ENCODE results near the gene SBK1. TPM values are rescaled to one million over a fixed set of nuclear protein-coding genes. Genes with fewer than 3 reads are reported as not detected.

SBK1 gene
- total and polyA plus RNA-seq, 5 donors from 2014 or later = 2.0 to 20.2 (median 3.4) TPM

DNA sequence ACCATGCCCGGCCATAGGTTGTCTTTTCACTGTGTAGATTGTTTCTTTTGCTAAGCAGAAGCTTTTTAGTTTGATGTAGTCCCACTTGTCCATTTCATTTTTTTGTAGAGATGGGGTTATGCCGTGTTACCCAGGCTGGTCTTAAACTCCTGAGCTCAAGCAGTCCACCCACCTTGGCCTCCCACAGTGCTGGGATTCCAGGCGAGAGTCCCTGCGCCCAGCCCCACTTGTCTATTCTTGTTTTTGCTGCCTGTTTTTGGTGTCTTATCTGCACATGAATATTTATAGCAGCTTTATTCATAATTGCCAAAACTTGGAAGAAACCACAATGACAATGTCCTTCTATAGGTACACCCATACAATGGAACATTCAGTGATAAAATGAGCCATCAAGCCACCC, 18.8 kb upstream of the SBK1 start:
- H3K27me3 Mint-ChIP-seq = peaks cover 24% of the 10 kb centered on the region
- no peaks in the 10 kb centered on the region for H3K9me3 Mint-ChIP-seq
- peak overlapping the region in 1 of 4 donors; percentile 48 for H3K4me3 Mint-ChIP-seq
- no peaks in the 10 kb centered on the region for H3K36me3 Mint-ChIP-seq
- H3K27me3 ChIP-seq (ENCODE audit: control insufficient read depth, insufficient read depth, low read length) = no peaks in the 10 kb centered on the region
- H3K36me3 ChIP-seq (ENCODE audit: control insufficient read depth, insufficient read depth, low read length) = no peaks in the 10 kb centered on the region
- ATAC-seq (ENCODE audit: low read depth in 2 of 2) (no peak), DNase-seq (no peak)
- no peak overlapping the region for H3K4me3 ChIP-seq (ENCODE audit: low read depth, low read length)
- H3K9me3 ChIP-seq (ENCODE audit: control insufficient read depth in 2 of 2, low read length in 2 of 2) = no peaks in the 10 kb centered on the region
- peaks cover 16% of the 10 kb centered on the region for H3K4me1 ChIP-seq (ENCODE audit: control insufficient read depth, insufficient read depth, low read length, poor library complexity, severe bottlenecking)
- peak overlapping the region in 2 of 3 donors; percentile 0 to 20 for H3K27ac Mint-ChIP-seq
- H3K27ac ChIP-seq (ENCODE audit: insufficient read depth, low read length, poor library complexity, severe bottlenecking) = no peak overlapping the region
- H3K4me1 Mint-ChIP-seq = peaks cover 0 to 30% (median 10%) of the 10 kb centered on the region in 4 donors

DNA sequence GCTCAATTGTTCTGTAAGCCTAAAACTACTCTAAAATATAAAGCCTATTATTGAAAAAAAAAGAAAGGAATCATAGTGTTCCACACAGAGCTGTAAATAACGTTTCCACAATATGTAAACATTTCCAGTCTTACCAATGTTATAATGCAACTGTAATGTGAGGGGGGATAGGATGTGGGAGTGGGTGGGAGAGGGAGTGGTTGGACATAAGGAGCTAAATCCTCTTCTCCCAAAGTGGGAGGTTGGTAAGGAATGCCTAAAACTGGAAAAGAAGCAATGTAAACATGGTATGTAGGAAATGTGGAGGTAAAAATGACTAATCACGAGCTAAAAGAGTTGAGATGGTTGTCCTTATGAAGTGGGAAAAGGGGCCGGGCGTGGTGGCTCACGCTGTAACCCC, 17.6 kb upstream of the SBK1 start:
- H3K36me3 Mint-ChIP-seq = no peaks in the 10 kb centered on the region
- peak overlapping the region in 1 of 3 donors; percentile 6 for H3K27ac Mint-ChIP-seq
- H3K4me1 Mint-ChIP-seq = peaks cover 0 to 40% (median 10%) of the 10 kb centered on the region in 4 donors
- H3K9me3 Mint-ChIP-seq = no peaks in the 10 kb centered on the region
- Histone ChIP-seq H3K4me3 (ENCODE audit: low read depth, low read length) (no peak overlapping the region), H3K4me1 (ENCODE audit: control insufficient read depth, insufficient read depth, low read length, poor library complexity, severe bottlenecking) (peaks cover 25% of the 10 kb centered on the region), H3K27ac (ENCODE audit: insufficient read depth, low read length, poor library complexity, severe bottlenecking) (no peak overlapping the region), H3K27me3 (ENCODE audit: control insufficient read depth, insufficient read depth, low read length) (no peaks in the 10 kb centered on the region), H3K36me3 (ENCODE audit: control insufficient read depth, insufficient read depth, low read length) (no peaks in the 10 kb centered on the region), H3K9me3 (ENCODE audit: control insufficient read depth in 2 of 2, low read length in 2 of 2) (no peaks in the 10 kb centered on the region)
- H3K27me3 Mint-ChIP-seq = peaks cover 24% of the 10 kb centered on the region
- no peak for DNase-seq
- no peak for ATAC-seq (ENCODE audit: low read depth in 2 of 2)
- H3K4me3 Mint-ChIP-seq = no peak overlapping the region

DNA sequence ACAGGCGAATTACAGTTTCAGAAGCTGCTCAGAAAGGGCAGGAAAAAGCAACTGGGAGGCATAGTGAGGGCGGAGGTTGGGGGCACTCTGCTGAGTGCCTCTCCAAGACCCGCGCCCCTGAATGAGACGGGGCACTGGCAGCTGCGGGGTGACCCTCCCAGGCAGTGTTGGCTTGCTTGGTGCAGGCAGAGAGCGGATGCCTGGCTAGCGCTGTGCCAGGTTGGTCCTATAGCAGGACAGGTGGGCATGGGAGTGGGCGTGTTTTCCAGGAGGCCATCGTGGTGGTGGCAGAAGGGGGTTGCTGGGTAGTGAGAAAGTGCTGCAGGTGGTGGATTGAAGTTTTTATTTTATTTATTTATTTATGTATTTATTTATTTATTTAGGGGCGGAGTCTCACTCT, 16.0 kb upstream of the SBK1 start:
- DNase-seq (no peak), ATAC-seq (ENCODE audit: low read depth in 2 of 2) (no peak)
- peaks cover 0 to 40% (median 10%) of the 10 kb centered on the region in 4 donors for H3K4me1 Mint-ChIP-seq

DNA sequence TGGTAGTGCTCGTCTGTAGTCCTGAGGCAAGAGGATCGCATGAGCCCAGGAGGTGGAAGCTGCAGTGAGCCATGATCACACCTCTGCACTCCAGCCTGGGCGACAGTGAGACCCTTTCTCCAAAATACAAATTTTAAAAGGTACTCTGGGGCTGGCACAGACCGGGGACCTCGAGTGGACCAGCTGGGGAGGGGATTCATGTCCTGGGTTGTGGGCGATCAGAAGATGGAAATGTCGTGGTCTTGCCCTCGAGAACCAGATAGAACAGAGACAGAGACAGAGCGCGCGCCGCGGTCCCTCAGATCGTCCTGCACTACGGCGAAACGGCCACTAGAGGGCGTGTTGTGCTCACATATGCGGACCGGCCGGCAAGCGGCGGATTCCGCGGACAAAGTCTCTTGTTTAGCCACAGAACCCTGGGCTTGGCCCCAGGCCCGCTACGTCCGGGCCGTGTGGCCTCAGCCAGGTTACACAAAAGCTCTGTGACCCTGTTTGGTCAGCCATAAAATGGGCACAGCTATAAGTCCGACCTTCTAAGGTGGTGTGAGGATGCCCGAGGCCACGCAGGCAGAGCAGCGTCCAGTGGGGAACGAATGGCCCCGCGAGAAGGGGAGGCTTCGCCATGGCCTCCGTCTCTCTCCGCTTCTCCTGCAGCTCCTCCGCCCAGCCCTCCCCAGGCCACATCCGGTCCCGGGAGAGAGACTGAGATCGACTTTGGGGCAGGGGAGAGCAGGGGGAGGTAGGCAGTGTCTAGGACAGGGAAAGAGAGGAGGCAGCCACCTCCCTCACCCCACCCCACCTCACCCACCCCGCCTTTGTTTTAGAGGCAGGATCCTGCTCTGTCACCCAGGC, 14.6 kb upstream of the SBK1 start:
- Mint-ChIP-seq H3K27me3 (peaks cover 18% of the 10 kb centered on the region), H3K4me3 (peak overlapping the region; percentile 77 to 94 (median 84)), H3K36me3 (no peaks in the 10 kb centered on the region), H3K27ac (peak overlapping the region; percentile 87 to 93 (median 91)), H3K4me1 (peaks cover 0 to 40% (median 10%) of the 10 kb centered on the region in 4 donors), H3K9me3 (no peaks in the 10 kb centered on the region)
- DNase-seq = peak; percentile 73 to 83 (median 82)
- H3K4me1 ChIP-seq (ENCODE audit: control insufficient read depth, insufficient read depth, low read length, poor library complexity, severe bottlenecking) = peaks cover 25% of the 10 kb centered on the region
- H3K9me3 ChIP-seq (ENCODE audit: control insufficient read depth in 2 of 2, low read length in 2 of 2) = no peaks in the 10 kb centered on the region
- H3K36me3 ChIP-seq (ENCODE audit: control insufficient read depth, insufficient read depth, low read length) = no peaks in the 10 kb centered on the region
- H3K4me3 ChIP-seq (ENCODE audit: low read depth, low read length) = peak overlapping the region; percentile 71
- peak; percentile 83 to 90 for ATAC-seq (ENCODE audit: low read depth in 2 of 2)
- H3K27me3 ChIP-seq (ENCODE audit: control insufficient read depth, insufficient read depth, low read length) = no peaks in the 10 kb centered on the region
- H3K27ac ChIP-seq (ENCODE audit: insufficient read depth, low read length, poor library complexity, severe bottlenecking) = peak overlapping the region; percentile 37

More for the DNA sequence above, 16.0 kb upstream of the SBK1 start:
- Mint-ChIP-seq H3K27ac (peak overlapping the region in 2 of 3 donors; percentile 75 to 92), H3K36me3 (no peaks in the 10 kb centered on the region), H3K27me3 (peaks cover 23% of the 10 kb centered on the region), H3K9me3 (no peaks in the 10 kb centered on the region), H3K4me3 (peak overlapping the region in 2 of 4 donors; percentile 57 to 58)
- H3K36me3 ChIP-seq (ENCODE audit: control insufficient read depth, insufficient read depth, low read length) = no peaks in the 10 kb centered on the region
- H3K27me3 ChIP-seq (ENCODE audit: control insufficient read depth, insufficient read depth, low read length) = no peaks in the 10 kb centered on the region
- peaks cover 25% of the 10 kb centered on the region for H3K4me1 ChIP-seq (ENCODE audit: control insufficient read depth, insufficient read depth, low read length, poor library complexity, severe bottlenecking)
- H3K4me3 ChIP-seq (ENCODE audit: low read depth, low read length) = no peak overlapping the region
- H3K9me3 ChIP-seq (ENCODE audit: control insufficient read depth in 2 of 2, low read length in 2 of 2) = no peaks in the 10 kb centered on the region
- H3K27ac ChIP-seq (ENCODE audit: insufficient read depth, low read length, poor library complexity, severe bottlenecking) = no peak overlapping the region

DNA sequence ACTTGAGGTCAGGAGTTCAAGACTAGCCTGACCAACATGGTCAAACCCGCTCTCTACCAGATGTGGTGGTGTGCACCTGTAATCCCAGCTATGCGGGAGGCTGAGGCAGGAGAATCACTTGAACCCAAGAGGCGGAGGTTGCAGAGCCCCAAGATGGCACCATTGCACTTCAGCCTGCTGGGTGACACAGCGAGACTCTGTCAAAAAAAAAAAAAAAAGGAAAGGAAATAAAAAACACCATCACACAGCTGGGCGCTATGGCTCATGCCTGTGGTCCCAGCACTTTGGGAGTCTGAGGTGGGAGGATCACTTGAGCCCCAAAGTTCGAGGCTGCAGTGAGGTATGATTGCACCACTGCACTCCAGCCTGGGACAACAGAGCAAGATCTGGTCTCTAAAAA, 13.3 kb upstream of the SBK1 start:
- no peaks in the 10 kb centered on the region for H3K9me3 ChIP-seq (ENCODE audit: control insufficient read depth in 2 of 2, low read length in 2 of 2)
- ATAC-seq (ENCODE audit: low read depth in 2 of 2) (no peak), DNase-seq (peak in 2 of 3 donors; percentile 18 to 63)
- peaks cover 25% of the 10 kb centered on the region for H3K4me1 ChIP-seq (ENCODE audit: control insufficient read depth, insufficient read depth, low read length, poor library complexity, severe bottlenecking)
- H3K4me3 Mint-ChIP-seq = peak overlapping the region; percentile 7 to 52 (median 28)
- H3K27ac Mint-ChIP-seq = no peak overlapping the region
- H3K4me1 Mint-ChIP-seq = peaks cover 0 to 40% (median 10%) of the 10 kb centered on the region in 4 donors
- H3K27me3 Mint-ChIP-seq = peaks cover 12% of the 10 kb centered on the region
- no peaks in the 10 kb centered on the region for H3K9me3 Mint-ChIP-seq
- H3K27ac ChIP-seq (ENCODE audit: insufficient read depth, low read length, poor library complexity, severe bottlenecking) = no peak overlapping the region
- no peaks in the 10 kb centered on the region for H3K36me3 ChIP-seq (ENCODE audit: control insufficient read depth, insufficient read depth, low read length)
- no peak overlapping the region for H3K4me3 ChIP-seq (ENCODE audit: low read depth, low read length)
- H3K36me3 Mint-ChIP-seq = no peaks in the 10 kb centered on the region
- H3K27me3 ChIP-seq (ENCODE audit: control insufficient read depth, insufficient read depth, low read length) = no peaks in the 10 kb centered on the region

DNA sequence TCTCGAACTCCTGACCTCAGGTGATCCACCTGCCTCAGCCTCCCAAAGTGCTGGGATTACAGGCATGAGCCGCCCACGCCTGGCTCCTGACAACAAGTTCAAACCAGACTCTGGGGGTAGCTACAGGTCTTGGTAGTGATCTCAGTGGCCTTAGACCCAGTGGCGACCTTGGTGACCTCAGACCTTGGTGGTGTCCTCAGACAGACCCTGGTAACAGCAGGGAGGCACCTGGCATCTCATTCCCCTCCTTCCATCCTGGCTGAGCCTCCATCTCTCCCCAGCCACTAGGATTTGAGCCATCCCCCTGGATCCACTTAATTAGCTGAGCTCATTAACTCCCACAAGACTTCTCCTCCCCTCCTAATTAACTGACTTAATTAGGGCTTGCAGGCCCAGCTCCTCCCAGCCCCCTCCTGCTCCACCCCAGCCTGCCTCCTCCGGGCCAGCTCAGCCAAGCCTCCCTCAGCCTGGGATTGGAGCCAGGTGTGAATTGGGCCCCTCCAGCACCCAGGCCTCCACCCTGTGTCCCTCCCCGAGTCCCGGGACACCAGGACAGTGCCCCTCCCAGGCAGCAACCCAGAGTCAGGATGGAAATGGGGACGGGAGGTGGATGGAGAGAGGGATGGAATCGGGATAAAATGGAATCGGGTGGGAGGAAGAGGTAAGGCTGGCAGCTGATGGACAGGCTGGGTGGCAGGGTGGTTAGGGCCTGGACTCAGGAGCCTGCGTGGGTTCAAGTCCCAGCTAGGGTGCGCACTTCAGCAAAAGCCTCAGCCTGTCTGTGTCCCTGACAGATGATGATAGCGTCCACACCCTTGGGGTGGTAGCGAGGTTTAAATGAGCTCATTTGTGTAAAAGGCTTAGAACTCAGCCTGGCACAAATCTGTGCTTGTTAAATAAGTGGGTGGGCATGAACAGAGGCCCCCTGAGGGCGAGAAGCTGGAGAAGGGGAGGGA, 11.2 kb upstream of the SBK1 start:
- peaks cover 5% of the 10 kb centered on the region for H3K27me3 Mint-ChIP-seq
- ATAC-seq (ENCODE audit: low read depth in 2 of 2) (no peak), DNase-seq (peak in 1 of 3 donors; percentile 24)
- peaks cover 25% of the 10 kb centered on the region for H3K4me1 ChIP-seq (ENCODE audit: control insufficient read depth, insufficient read depth, low read length, poor library complexity, severe bottlenecking)
- peak overlapping the region in 2 of 3 donors; percentile 36 to 41 for H3K27ac Mint-ChIP-seq
- H3K27ac ChIP-seq (ENCODE audit: insufficient read depth, low read length, poor library complexity, severe bottlenecking) = no peak overlapping the region
- peaks cover 0 to 31% (median 7%) of the 10 kb centered on the region in 4 donors for H3K4me1 Mint-ChIP-seq
- peak overlapping the region in 1 of 4 donors; percentile 21 for H3K4me3 Mint-ChIP-seq
- no peak overlapping the region for H3K4me3 ChIP-seq (ENCODE audit: low read depth, low read length)
- no peaks in the 10 kb centered on the region for H3K27me3 ChIP-seq (ENCODE audit: control insufficient read depth, insufficient read depth, low read length)
- H3K9me3 ChIP-seq (ENCODE audit: control insufficient read depth in 2 of 2, low read length in 2 of 2) = no peaks in the 10 kb centered on the region
- no peaks in the 10 kb centered on the region for H3K36me3 Mint-ChIP-seq
- H3K36me3 ChIP-seq (ENCODE audit: control insufficient read depth, insufficient read depth, low read length) = no peaks in the 10 kb centered on the region
- H3K9me3 Mint-ChIP-seq = no peaks in the 10 kb centered on the region

DNA sequence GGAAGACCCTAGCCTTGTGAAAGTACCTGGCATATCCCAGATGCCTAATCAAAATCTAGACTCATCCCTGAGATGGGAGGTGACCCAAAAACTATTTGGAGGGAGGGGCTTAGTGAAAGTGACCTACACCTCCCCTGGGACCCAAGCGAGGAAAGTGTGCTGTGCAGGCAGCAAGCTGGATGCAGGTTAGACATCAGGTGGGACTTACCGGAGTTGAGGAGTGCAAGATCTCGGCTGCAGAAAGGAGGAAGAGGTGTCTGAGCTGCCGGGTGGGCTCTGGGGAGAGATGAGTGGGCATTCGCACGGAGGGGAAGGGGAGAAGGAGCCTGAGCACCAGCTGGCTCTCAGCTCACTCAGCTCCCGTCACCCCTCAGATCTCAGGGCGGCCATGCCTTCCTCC, 10.3 kb upstream of the SBK1 start:
- no peak for DNase-seq
- Mint-ChIP-seq H3K9me3 (no peaks in the 10 kb centered on the region), H3K4me3 (no peak overlapping the region), H3K27me3 (peaks cover 5% of the 10 kb centered on the region), H3K4me1 (peaks cover 0 to 24% (median 5%) of the 10 kb centered on the region in 4 donors), H3K27ac (no peak overlapping the region), H3K36me3 (no peaks in the 10 kb centered on the region)
- no peaks in the 10 kb centered on the region for H3K27me3 ChIP-seq (ENCODE audit: control insufficient read depth, insufficient read depth, low read length)
- no peaks in the 10 kb centered on the region for H3K36me3 ChIP-seq (ENCODE audit: control insufficient read depth, insufficient read depth, low read length)
- H3K4me3 ChIP-seq (ENCODE audit: low read depth, low read length) = no peak overlapping the region
- H3K9me3 ChIP-seq (ENCODE audit: control insufficient read depth in 2 of 2, low read length in 2 of 2) = no peaks in the 10 kb centered on the region
- no peak for ATAC-seq (ENCODE audit: low read depth in 2 of 2)
- peaks cover 22% of the 10 kb centered on the region for H3K4me1 ChIP-seq (ENCODE audit: control insufficient read depth, insufficient read depth, low read length, poor library complexity, severe bottlenecking)
- no peak overlapping the region for H3K27ac ChIP-seq (ENCODE audit: insufficient read depth, low read length, poor library complexity, severe bottlenecking)

All from CD4-positive, CD25-positive, alpha-beta regulatory T cell (primary cell).